Endothelial cell of umbilical vein (primary cell): Measurements from ENCODE around the gene PTCSC3.

Experiments
- CTCF ChIP-seq, 2 donors: IDR thresholded peaks; 1 replicate in 1 of 2; 2 replicates in 1 of 2; pipeline ENCODE4 v1.5.1; 2011; ENCODE audit warnings: low read length in 2 of 2, mild to moderate bottlenecking in 2 of 2, moderate library complexity in 2 of 2, control low read depth in 1 of 2, inconsistent platforms in 1 of 2, low read depth in 1 of 2; ENCODE audit not compliant: insufficient read depth in 1 of 2; ENCODE audit errors: extremely low read depth in 1 of 2
- EZH2 ChIP-seq: IDR thresholded peaks from 2 replicates; pipeline ENCODE4 v1.6.1; 2012; ENCODE audit warnings: borderline replicate concordance, low read depth, mild to moderate bottlenecking, moderate library complexity, low read length, inconsistent platforms; ENCODE audit not compliant: severe bottlenecking
- FOS ChIP-seq: IDR thresholded peaks from 2 replicates; pipeline ENCODE4 v1.6.1; 2011; ENCODE audit warnings: mild to moderate bottlenecking, low read length, moderate library complexity, borderline replicate concordance; ENCODE audit not compliant: insufficient read depth
- MAX ChIP-seq: IDR thresholded peaks from 2 replicates; pipeline ENCODE4 v1.6.1; 2011; ENCODE audit not compliant: insufficient read depth, insufficient read length
- POLR2A ChIP-seq: IDR thresholded peaks from 2 replicates; pipeline ENCODE4 v1.6.1; 2012; ENCODE audit warnings: low read depth, mild to moderate bottlenecking, control low read depth, low read length
- POLR2AphosphoS5 ChIP-seq: IDR thresholded peaks from 2 replicates; pipeline ENCODE4 v1.6.1; 2012; ENCODE audit warnings: low read depth, mild to moderate bottlenecking, control low read depth, low read length, moderate library complexity; ENCODE audit not compliant: insufficient read depth

- TF ChIP-seq CTCF (IDR thresholded peaks at IDR 0.05; ENCODE audit: extremely low read depth in 1 of 2, insufficient read depth in 1 of 2, low read depth in 1 of 2, low read length in 2 of 2) (no peak), MAX (no peak), POLR2A (no peak), EZH2 (no peak), POLR2AphosphoS5 (no peak), FOS (no peak)
Measured at GRCh38 chr14:36217027-36217426, 40.5 kb upstream of the PTCSC3 start.
